Type B pancreatic cell (in vitro differentiated cells): ENCODE results near the gene CSF3. TPM values are rescaled to one million over a fixed set of nuclear protein-coding genes. Genes with fewer than 3 reads are reported as not detected.

Experiments
- DNase-seq: peaks from one replicate; pipeline ENCODE4 v3.0.0; 2021; ENCODE audit warnings: mixed read lengths; ENCODE audit not compliant: unreplicated experiment; ENCODE audit errors: extremely low spot score
- H3K27ac Mint-ChIP-seq: 2 replicates; pipeline ENCODE4 v1.8.0; 2021; ENCODE audit warnings: mild to moderate bottlenecking, mixed read lengths
- H3K27me3 Mint-ChIP-seq: 2 replicates; pipeline ENCODE4 v1.8.0; 2021; ENCODE audit warnings: mixed read lengths
- H3K36me3 Mint-ChIP-seq: 2 replicates; pipeline ENCODE4 v1.8.0; 2021; ENCODE audit warnings: mixed read lengths
- H3K4me1 Mint-ChIP-seq: one replicate; pipeline ENCODE4 v1.8.0; 2021; ENCODE audit warnings: mixed read lengths; ENCODE audit not compliant: unreplicated experiment
- H3K4me3 Mint-ChIP-seq: 2 replicates; pipeline ENCODE4 v1.8.0; 2021; ENCODE audit warnings: mild to moderate bottlenecking, mixed read lengths
- H3K9me3 Mint-ChIP-seq: 2 replicates; pipeline ENCODE4 v1.8.0; 2021; ENCODE audit warnings: mixed read lengths
- CTCF ChIP-seq: fragments of 200-600 bp; sonication (generic); conservative IDR thresholded peaks from 2 replicates; pipeline ENCODE4 v1.5.0; 2021; ENCODE audit warnings: antibody characterized with exemption, mild to moderate bottlenecking
- total RNA-seq: library from RNA; stranded (reverse); gene quantifications from 2 replicates; pipeline ENCODE4 v1.2.1, GENCODE V29; 2021; ENCODE audit warnings: low replicate concordance

The CSF3 gene
- total RNA-seq, 1 donor from 2014 or later: not detected

- DNase-seq: no peak
- H3K27me3 Mint-ChIP-seq: peaks cover 12% of the 10 kb centered on the region
- peak within 1 kb of the TSS; percentile 87 for H3K4me3 Mint-ChIP-seq
- peaks cover 38% of the 10 kb centered on the region for H3K4me1 Mint-ChIP-seq
- peak within 1 kb of the TSS; percentile 85 for H3K27ac Mint-ChIP-seq
- H3K9me3 Mint-ChIP-seq: no peaks in the 10 kb centered on the region
- H3K36me3 Mint-ChIP-seq: no peaks in the 10 kb centered on the region
- peak; percentile 12 for TF ChIP-seq CTCF
Observed at GRCh38 chr17:40062329-40063186, 47.3 kb downstream of the CSF3 start, which contains the start of gene THRA. Gene THRA (plus strand): TSS chr17:40062965. CDS start chr17:40074489, 11,524 bp downstream.

GRCh38 chr17:40063187-40063771 is 48.0 kb downstream of the CSF3 start:
- H3K4me1 Mint-ChIP-seq: peaks cover 44% of the 10 kb centered on the region
- H3K9me3 Mint-ChIP-seq: no peaks in the 10 kb centered on the region
- peak overlapping the region; percentile 87 for H3K4me3 Mint-ChIP-seq
- TF ChIP-seq CTCF: peak; percentile 16
- no peaks in the 10 kb centered on the region for H3K36me3 Mint-ChIP-seq
- no peak overlapping the region for H3K27ac Mint-ChIP-seq
- DNase-seq: no peak
- H3K27me3 Mint-ChIP-seq: peaks cover 7% of the 10 kb centered on the region

GRCh38 chr17:40063901-40064531 is 48.8 kb downstream of the CSF3 start:
- Mint-ChIP-seq H3K9me3 (no peaks in the 10 kb centered on the region), H3K27me3 (peaks cover 6% of the 10 kb centered on the region), H3K4me1 (peaks cover 50% of the 10 kb centered on the region), H3K36me3 (no peaks in the 10 kb centered on the region), H3K4me3 (peak overlapping the region; percentile 87), H3K27ac (peak overlapping the region; percentile 58)
- TF ChIP-seq CTCF: no peak
- no peak for DNase-seq

- TF ChIP-seq CTCF: no peak
- peaks cover 61% of the 10 kb centered on the region for H3K4me1 Mint-ChIP-seq
- H3K27me3 Mint-ChIP-seq: peaks cover 6% of the 10 kb centered on the region
- peak overlapping the region; percentile 58 for H3K27ac Mint-ChIP-seq
- DNase-seq: no peak
- peak overlapping the region; percentile 87 for H3K4me3 Mint-ChIP-seq
- no peaks in the 10 kb centered on the region for H3K36me3 Mint-ChIP-seq
- no peaks in the 10 kb centered on the region for H3K9me3 Mint-ChIP-seq
Observed at GRCh38 chr17:40064971-40065768, 49.9 kb downstream of the CSF3 start.
